Esophagus muscularis mucosa (tissue), 4 donors: Measurements from ENCODE around the gene SLC22A6. TPM values are rescaled to one million over a fixed set of nuclear protein-coding genes. Genes with fewer than 3 reads are reported as not detected.

Experiments used
- DNase-seq: peaks from one replicate; pipeline ENCODE4 v3.0.0-alpha.2; 2017; ENCODE audit errors: extremely low spot score
- H3K27ac ChIP-seq, 4 donors: fragments of 200-600 bp; sonication (generic); replicated peaks in 1 of 4; 1 replicate in 3 of 4; 2 replicates in 1 of 4; pipeline ENCODE4 v1.5.1; 2016 to 2019; ENCODE audit warnings: mild to moderate bottlenecking in 1 of 4
- H3K27me3 ChIP-seq, 4 donors: fragments of 200-600 bp; sonication (generic); one replicate each; pipeline versions ENCODE4 v1.5.1 to v1.6.0; 2016 to 2019
- H3K36me3 ChIP-seq, 4 donors: fragments of 200-600 bp; sonication (generic); one replicate each; pipeline ENCODE4 v1.5.1; 2016 to 2019
- H3K4me1 ChIP-seq, 4 donors: fragments of 200-600 bp; sonication (generic); one replicate each; pipeline ENCODE4 v1.5.1; 2016 to 2019
- H3K4me3 ChIP-seq, 4 donors: fragments of 200-600 bp; sonication (generic); 1 replicate in 2 of 4; 2 replicates in 2 of 4; pipeline ENCODE4 v1.5.1; 2016 to 2019; ENCODE audit warnings: mild to moderate bottlenecking in 4 of 4, moderate library complexity in 1 of 4
- H3K9me3 ChIP-seq, 4 donors: fragments of 200-600 bp; sonication (generic); 1 replicate in 3 of 4; 2 replicates in 1 of 4; pipeline ENCODE4 v1.5.1; 2016 to 2019
- CTCF ChIP-seq, 3 experiments: fragments of 200-600 bp in 2 of 3; fragments of 450-650 bp in 1 of 3; sonication (generic) in 2 of 3; IDR thresholded peaks; one replicate each; pipeline ENCODE4 v1.5.1; 2017 to 2019; ENCODE audit warnings: antibody characterized with exemption in 3 of 3, mild to moderate bottlenecking in 2 of 3, moderate library complexity in 1 of 3
- EP300 ChIP-seq: sonication (generic); formaldehyde crosslinking; IDR thresholded peaks from one replicate; pipeline ENCODE4 v1.6.1; 2017; ENCODE audit warnings: antibody characterized with exemption
- POLR2A ChIP-seq: fragments of 450-650 bp; IDR thresholded peaks from one replicate; pipeline ENCODE4 v1.6.1; 2017; ENCODE audit warnings: antibody characterized with exemption, moderate library complexity, mild to moderate bottlenecking, low read depth
- POLR2AphosphoS5 ChIP-seq, 2 donors: sonication (generic); formaldehyde crosslinking; IDR thresholded peaks; one replicate each; pipeline ENCODE4 v1.6.1; 2017; ENCODE audit warnings: antibody characterized with exemption in 2 of 2
- WGBS: methylation state at CpG from one replicate; pipeline ENCODE4 v1.1.5; 2018; 5-methylcytosine and 5-hydroxymethylcytosine counted together
- intact Hi-C: fragments of 100-400 bp; cut with DNase I; formaldehyde crosslinking; loops from one replicate; pipeline ENCODE4 v1.15.1; 2023
- total RNA-seq, 4 donors: library from RNA; depleted of rRNA; stranded (reverse); fragments of >200 nt; gene quantifications; one replicate each; pipeline versions ENCODE4 v1.1.0 to v1.2.1, GENCODE V29; 2016

Gene SLC22A6
- total RNA-seq, 4 donors from 2014 or later = not detected

GRCh38 chr11:63014408-63015055, 29.8 kb upstream of the SLC22A6 start:
- Histone ChIP-seq H3K27ac (no peak overlapping the region), H3K4me1 (peaks cover 3 to 14% (median 11%) of the 10 kb centered on the region in 4 donors), H3K4me3 (no peak overlapping the region), H3K36me3 (no peaks in the 10 kb centered on the region), H3K27me3 (peaks cover 0 to 10% (median 0%) of the 10 kb centered on the region in 4 donors), H3K9me3 (no peaks in the 10 kb centered on the region)
- intact Hi-C loops = no loop called here
- no peak for DNase-seq
- WGBS = 83% methylated on average over 8 of the region's 13 CpGs
- TF ChIP-seq EP300 = no peak
- no peak for TF ChIP-seq CTCF (IDR thresholded peaks at IDR 0.05)
- no peak for TF ChIP-seq POLR2AphosphoS5 (IDR thresholded peaks at IDR 0.05)
- no peak for TF ChIP-seq POLR2A

- Histone ChIP-seq H3K4me1 (peaks cover 3 to 14% (median 10%) of the 10 kb centered on the region in 4 donors), H3K36me3 (no peaks in the 10 kb centered on the region), H3K27me3 (peaks cover 0 to 10% (median 0%) of the 10 kb centered on the region in 4 donors), H3K4me3 (no peak overlapping the region), H3K27ac (no peak overlapping the region), H3K9me3 (no peaks in the 10 kb centered on the region)
- TF ChIP-seq EP300 (no peak), POLR2AphosphoS5 (IDR thresholded peaks at IDR 0.05) (no peak), CTCF (IDR thresholded peaks at IDR 0.05) (no peak), POLR2A (no peak)
- DNase-seq = no peak
- WGBS = 95% methylated on average over 1 of the region's 1 CpG
- intact Hi-C loops = no loop called here
Measured at GRCh38 chr11:63012839-63013238, 28.1 kb upstream of the SLC22A6 start.

- 81% methylated on average over 11 of the region's 11 CpGs for WGBS
- DNase-seq = no peak
- Histone ChIP-seq H3K36me3 (no peaks in the 10 kb centered on the region), H3K27ac (no peak overlapping the region), H3K4me1 (peaks cover 3 to 11% (median 6%) of the 10 kb centered on the region in 4 donors), H3K9me3 (no peaks in the 10 kb centered on the region), H3K4me3 (no peak overlapping the region), H3K27me3 (peaks cover 0 to 10% (median 0%) of the 10 kb centered on the region in 4 donors)
- TF ChIP-seq CTCF (IDR thresholded peaks at IDR 0.05) (no peak), POLR2AphosphoS5 (IDR thresholded peaks at IDR 0.05) (no peak)
- intact Hi-C loops = no loop called here
Measured at GRCh38 chr11:63012430-63012829, 27.7 kb upstream of the SLC22A6 start.

- DNase-seq = no peak
- H3K36me3 ChIP-seq = no peaks in the 10 kb centered on the region
- intact Hi-C loops = no loop called here
- H3K4me1 ChIP-seq = peaks cover 0 to 5% (median 2%) of the 10 kb centered on the region in 4 donors
- H3K27ac ChIP-seq = no peak overlapping the region
- TF ChIP-seq EP300 (no peak), POLR2AphosphoS5 (IDR thresholded peaks at IDR 0.05) (no peak), POLR2A (no peak), CTCF (IDR thresholded peaks at IDR 0.05) (no peak)
- H3K9me3 ChIP-seq = no peaks in the 10 kb centered on the region
- no peak overlapping the region for H3K4me3 ChIP-seq
- 85% methylated on average over 5 of the region's 5 CpGs for WGBS
- H3K27me3 ChIP-seq = peaks cover 0 to 9% (median 0%) of the 10 kb centered on the region in 4 donors
Measured at GRCh38 chr11:63010934-63011439, 26.2 kb upstream of the SLC22A6 start.

- Histone ChIP-seq H3K4me1 (no peaks in the 10 kb centered on the region), H3K27me3 (no peaks in the 10 kb centered on the region), H3K9me3 (no peaks in the 10 kb centered on the region), H3K27ac (no peak overlapping the region), H3K36me3 (no peaks in the 10 kb centered on the region), H3K4me3 (no peak overlapping the region)
- TF ChIP-seq POLR2AphosphoS5 (IDR thresholded peaks at IDR 0.05) (no peak), POLR2A (no peak), EP300 (no peak), CTCF (IDR thresholded peaks at IDR 0.05) (no peak)
- intact Hi-C loops = no loop called here
- 91% methylated on average over 5 of the region's 5 CpGs for WGBS
- no peak for DNase-seq
Measured at GRCh38 chr11:63007920-63008319, 23.2 kb upstream of the SLC22A6 start.
